HepG2 (cell line): ENCODE data around the gene AGR3. TPM values are rescaled to one million over a fixed set of nuclear protein-coding genes. Genes with fewer than 3 reads are reported as not detected.

ENCODE experiments used
- ATAC-seq: fragments of 200-7000 bp; cut with Tn5 transposase; 3 replicates; pipeline ENCODE4 v1.9.1; 2020; ENCODE audit warnings: mild to moderate bottlenecking, moderate library complexity
- BruUV-seq: library from RNA; stranded (reverse); fragments of 400-500 nt; replicated peaks from 2 replicates; lab custom pipeline; 2021; lab: Mats Ljungman, UMichigan
- CTCF ChIA-PET: fragments of 300-600 bp; formaldehyde crosslinking; extraction: SDS; loops from one replicate; lab custom pipeline; 2021; ENCODE audit warnings: low total read pairs, inconsistent platforms, low intra/inter-chr PET ratio; lab: Yijun Ruan, JAX
- POLR2A ChIA-PET: fragments of 350-600 bp; sonication (Branson Sonifier 250); formaldehyde crosslinking; loops from one replicate; lab custom pipeline; 2020; ENCODE audit warnings: antibody characterized with exemption, inconsistent platforms; lab: Yijun Ruan, JAX
- DNase-seq: peaks from one replicate; pipeline ENCODE4 v3.0.0-alpha.2; 2015; ENCODE audit warnings: low spot score
- FAIRE-seq: peaks from 3 replicates; lab custom pipeline; 2011; peaks lifted over from hg19 to GRCh38; lab: Jason Lieb, UNC
- H2AFZ ChIP-seq: one replicate; pipeline ENCODE4 v1.6.1; 2011; ENCODE audit warnings: low read length, inconsistent platforms
- H3K27ac ChIP-seq: fragments of 300-600 bp; 3 replicates; pipeline ENCODE4 v1.8.0; 2011; ENCODE audit warnings: mixed run types, mild to moderate bottlenecking, mixed read lengths, low read length, inconsistent platforms; ENCODE audit not compliant: insufficient read depth; ENCODE audit errors: extremely low read length
- H3K27me3 ChIP-seq, 2 experiments: fragments of 200-600 bp in 1 of 2; 2 replicates in 1 of 2; 3 replicates in 1 of 2; pipeline versions ENCODE4 v1.6.0 to v1.8.0; 2011; ENCODE audit warnings: low read length in 2 of 2, mild to moderate bottlenecking in 2 of 2, moderate library complexity in 2 of 2, inconsistent platforms in 1 of 2; ENCODE audit not compliant: insufficient read depth in 2 of 2, control insufficient read depth in 1 of 2
- H3K36me3 ChIP-seq, 2 experiments: fragments of 200-600 bp in 1 of 2; replicated peaks in 1 of 2; 2 replicates in 1 of 2; 3 replicates in 1 of 2; pipeline versions ENCODE4 v1.5.1 to v1.8.0; 2011; ENCODE audit warnings: low read length in 2 of 2, inconsistent platforms in 1 of 2; ENCODE audit not compliant: insufficient read depth in 2 of 2, control insufficient read depth in 1 of 2
- H3K4me1 ChIP-seq: 2 replicates; pipeline ENCODE4 v1.5.1; 2012; ENCODE audit warnings: low read length, inconsistent platforms; ENCODE audit not compliant: insufficient read depth
- H3K4me2 ChIP-seq: 2 replicates; pipeline ENCODE4 v1.6.0; 2011; ENCODE audit warnings: low read depth, low read length, inconsistent platforms
- H3K4me3 ChIP-seq, 3 experiments: fragments of 200-600 bp in 1 of 3; sonication (generic), shearing (Covaris generic) in 1 of 3; replicated peaks in 1 of 3; 2 replicates each; pipeline ENCODE4 v1.5.1; 2011 to 2016; ENCODE audit warnings: low read length in 3 of 3, inconsistent platforms in 2 of 3, low read depth in 2 of 3, mild to moderate bottlenecking in 2 of 3, control low read depth in 1 of 3, mixed read lengths in 1 of 3; ENCODE audit not compliant: insufficient read depth in 1 of 3
- H3K79me2 ChIP-seq: one replicate; pipeline ENCODE4 v1.6.1; 2011; ENCODE audit warnings: low read length, inconsistent platforms; ENCODE audit not compliant: insufficient read depth
- H3K9ac ChIP-seq: 2 replicates; pipeline ENCODE4 v1.6.0; 2011; ENCODE audit warnings: mild to moderate bottlenecking, low read depth, low read length, inconsistent platforms; ENCODE audit not compliant: insufficient read depth
- H3K9me3 ChIP-seq: 2 replicates; pipeline ENCODE4 v1.5.1; 2012; ENCODE audit warnings: mild to moderate bottlenecking, low read length
- H4K20me1 ChIP-seq: 2 replicates; pipeline ENCODE4 v1.6.0; 2011; ENCODE audit warnings: inconsistent platforms, mild to moderate bottlenecking, low read length, moderate library complexity; ENCODE audit not compliant: insufficient read depth
- EP300 ChIP-seq, 3 experiments: sonication (generic) in 1 of 3; formaldehyde crosslinking in 1 of 3; IDR thresholded peaks; 2 replicates each; pipeline versions ENCODE4 v1.5.1 to v1.6.1; 2011 to 2020; ENCODE audit warnings: low read depth in 2 of 3, low read length in 2 of 3, borderline replicate concordance in 1 of 3, improper control_type of control experiment in 1 of 3, mild to moderate bottlenecking in 1 of 3, missing genetic modification reagents in 1 of 3, moderate library complexity in 1 of 3
- GATAD1 ChIP-seq: IDR thresholded peaks from 2 replicates; pipeline ENCODE4 v1.6.1; 2016; ENCODE audit warnings: missing genetic modification reagents, missing compliant biosample characterization
- IKZF4 ChIP-seq: sonication (generic); formaldehyde crosslinking; IDR thresholded peaks from 2 replicates; pipeline ENCODE4 v1.5.1; 2020; ENCODE audit warnings: borderline replicate concordance, mild to moderate bottlenecking, low read depth, missing genetic modification reagents; ENCODE audit errors: not compliant biosample characterization
- NFIC ChIP-seq: IDR thresholded peaks from 2 replicates; pipeline ENCODE4 v1.6.1; 2012; ENCODE audit warnings: mild to moderate bottlenecking, low read length, inconsistent platforms
- POLR2AphosphoS2 ChIP-seq: IDR thresholded peaks from 2 replicates; pipeline ENCODE4 v1.6.1; 2011; ENCODE audit warnings: low read depth, low read length, improper control_type of control experiment
- RNF2 ChIP-seq: fragments of 450-650 bp; conservative IDR thresholded peaks from 2 replicates; pipeline ENCODE4 v1.6.1; 2016; ENCODE audit warnings: low read depth
- SAFB2 ChIP-seq: sonication (generic); formaldehyde crosslinking; IDR thresholded peaks from 2 replicates; pipeline ENCODE4 v1.5.1; 2020; ENCODE audit warnings: missing genetic modification reagents, low read depth, mild to moderate bottlenecking, borderline replicate concordance
- SP2 ChIP-seq: sonication (generic); formaldehyde crosslinking; IDR thresholded peaks from 2 replicates; pipeline ENCODE4 v1.5.1; 2020; ENCODE audit warnings: mild to moderate bottlenecking, missing genetic modification reagents
- ZBTB3 ChIP-seq: sonication (generic); formaldehyde crosslinking; IDR thresholded peaks from 2 replicates; pipeline ENCODE4 v1.4.0; 2020; ENCODE audit warnings: low read depth, mild to moderate bottlenecking, moderate library complexity, missing genetic modification reagents, borderline replicate concordance
- ZFP1 ChIP-seq: IDR thresholded peaks from 2 replicates; pipeline ENCODE4 v1.6.1; 2016
- ZFP90 ChIP-seq: sonication (generic); formaldehyde crosslinking; IDR thresholded peaks from 2 replicates; pipeline ENCODE4 v1.8.0; 2022; ENCODE audit warnings: missing genetic modification reagents, mild to moderate bottlenecking, inconsistent platforms, borderline replicate concordance
- ZFYVE20 ChIP-seq: sonication (generic); formaldehyde crosslinking; IDR thresholded peaks from 2 replicates; pipeline ENCODE4 v1.8.0; 2023; ENCODE audit warnings: low read depth, mild to moderate bottlenecking, moderate library complexity, missing genetic modification reagents, borderline replicate concordance
- ZNF180 ChIP-seq: sonication (generic); formaldehyde crosslinking; IDR thresholded peaks from 2 replicates; pipeline ENCODE4 v1.4.0; 2020; ENCODE audit warnings: low read depth, missing genetic modification reagents, borderline replicate concordance
- ZNF230 ChIP-seq: sonication (generic); formaldehyde crosslinking; IDR thresholded peaks from 2 replicates; pipeline ENCODE4 v1.4.0; 2020; ENCODE audit warnings: mild to moderate bottlenecking, missing genetic modification reagents
- ZNF614 ChIP-seq: IDR thresholded peaks from 2 replicates; pipeline ENCODE4 v1.6.1; 2018; ENCODE audit warnings: missing biosample characterization, missing genetic modification reagents, inconsistent platforms, borderline replicate concordance
- ZNF660 ChIP-seq: sonication (generic); formaldehyde crosslinking; IDR thresholded peaks from 2 replicates; pipeline ENCODE4 v1.5.1; 2020; ENCODE audit warnings: mild to moderate bottlenecking, low read depth, missing genetic modification reagents, borderline replicate concordance
- ZNF746 ChIP-seq: sonication (generic); formaldehyde crosslinking; IDR thresholded peaks from 2 replicates; pipeline ENCODE4 v1.8.0; 2022; ENCODE audit warnings: mild to moderate bottlenecking, missing genetic modification reagents
- ZNF790 ChIP-seq: sonication (generic); formaldehyde crosslinking; IDR thresholded peaks from 2 replicates; pipeline ENCODE4 v1.8.0; 2022; ENCODE audit warnings: missing genetic modification reagents, mild to moderate bottlenecking, borderline replicate concordance
- WGBS: methylation state at CpG from one replicate; pipeline ENCODE4 v1.1.6; 2017; ENCODE audit warnings: low lambda C conversion rate; 5-methylcytosine and 5-hydroxymethylcytosine counted together
- in situ Hi-C: cut with HindIII; loops from 2 replicates; pipeline ENCODE4 v1.10.0; 2017; ENCODE audit warnings: low pct_unique_long_range_greater_than_20kb; ENCODE audit not compliant: extremely low pct_ligation_motif_present
- intact Hi-C: fragments of 100-400 bp; cut with micrococcal nuclease; formaldehyde crosslinking; loops from one replicate; pipeline ENCODE4 v1.10.0; 2022; ENCODE audit not compliant: unreplicated experiment
- polyA plus RNA-seq, 8 experiments: library from polyadenylated mRNA; depleted of rRNA in 3 of 8; stranded (reverse) in 7 of 8; unstranded in 1 of 8; fragments of >200 nt; fragmentation: Illumina TruSeq in 4 of 8; extraction: Trizol in 4 of 8; gene quantifications; 2 replicates each; pipeline versions ENCODE4 v1.2.1 to v1.2.3, GENCODE V29; 2011 to 2016; ENCODE audit warnings: low read depth in 4 of 8, missing spikeins in 1 of 8, mixed read lengths in 1 of 8; ENCODE audit not compliant: insufficient read depth in 1 of 8
- total RNA-seq, 5 experiments: library from RNA; depleted of rRNA; stranded (reverse); fragments of >200 nt; fragmentation: Illumina TruSeq; extraction: Trizol; gene quantifications; 2 replicates each; pipeline ENCODE4 v1.2.3, GENCODE V29; 2016; ENCODE audit warnings: low read depth in 1 of 5
- TF ChIP-seq, protein P1 (sequence below): IDR thresholded peaks from 2 replicates; pipeline ENCODE4 v1.6.1; 2012; ENCODE audit warnings: inconsistent platforms
- TF ChIP-seq, protein P2 (sequence below): sonication (generic); formaldehyde crosslinking; IDR thresholded peaks from 2 replicates; pipeline ENCODE4 v1.5.0; 2020; ENCODE audit warnings: missing genetic modification reagents

Gene AGR3
- total and polyA plus RNA-seq, 2 of the 13 experiments (the other 11 are each of a cell fraction or from before 2014, with no cell fraction given) = not detected

- no TSS peak for BruUV-seq
- in situ Hi-C loops (no loop called here), intact Hi-C loops (no loop called here)
- DNase-seq (no peak), ATAC-seq (no peak), FAIRE-seq (no peak)
- no peaks in the 10 kb centered on the region for H3K79me2 ChIP-seq
- no peaks in the 10 kb centered on the region for H3K4me1 ChIP-seq
- 56% methylated on average over 5 of the region's 5 CpGs for WGBS
- 0 out of 5 replicates have a peak, but pooled peaks cover 0 to 3% of the 10 kb centered on the region in 2 experiments for H3K27me3 ChIP-seq
- POLR2A ChIA-PET = no interaction called here
- H3K36me3 ChIP-seq = no peaks in the 10 kb centered on the region
- no peak overlapping the region for H3K4me3 ChIP-seq
- H4K20me1 ChIP-seq = no peaks in the 10 kb centered on the region
- no peaks in the 10 kb centered on the region for H3K9me3 ChIP-seq
- TF ChIP-seq ZNF660 (no peak), ZNF230 (CRISPR knock-in tag) (no peak), ZFYVE20 (CRISPR knock-in tag) (no peak)
- TF ChIP-seq, protein P1, sequence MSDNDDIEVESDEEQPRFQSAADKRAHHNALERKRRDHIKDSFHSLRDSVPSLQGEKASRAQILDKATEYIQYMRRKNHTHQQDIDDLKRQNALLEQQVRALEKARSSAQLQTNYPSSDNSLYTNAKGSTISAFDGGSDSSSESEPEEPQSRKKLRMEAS = no peak
- H3K9ac ChIP-seq = no peak overlapping the region
- H3K27ac ChIP-seq = no peak overlapping the region
- H3K4me2 ChIP-seq = no peak overlapping the region
- no peak overlapping the region for H2AFZ ChIP-seq
- CTCF ChIA-PET = no interaction called here
Measured at GRCh38 chr7:16836481-16836880, 45.3 kb downstream of the AGR3 start.

DNA sequence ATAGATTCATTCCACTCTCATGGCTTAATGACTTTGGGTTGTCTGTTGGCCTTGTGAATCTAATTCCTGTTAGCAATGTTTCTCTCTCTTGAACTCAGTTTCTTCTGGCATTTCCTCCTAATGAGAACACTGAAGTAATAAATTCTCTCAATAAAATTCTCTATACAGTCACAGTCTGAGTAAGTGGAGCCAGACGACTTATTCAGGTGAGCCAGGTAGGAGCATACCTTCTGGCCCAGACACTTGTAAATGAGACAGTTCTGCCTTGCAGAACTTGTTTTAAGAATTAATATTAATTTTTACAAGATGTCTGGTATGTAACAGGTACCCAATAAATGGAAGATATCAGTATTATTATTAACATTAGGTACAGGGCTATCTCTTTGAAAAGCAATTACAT lies 48.4 kb downstream of the AGR3 start:
- Histone ChIP-seq H3K9ac (no peak overlapping the region), H3K4me3 (no peak overlapping the region), H2AFZ (no peak overlapping the region), H3K4me1 (no peaks in the 10 kb centered on the region), H3K9me3 (no peaks in the 10 kb centered on the region), H3K79me2 (no peaks in the 10 kb centered on the region), H3K27ac (no peak overlapping the region), H3K27me3 (0 out of 5 replicates have a peak, but pooled peaks cover 0 to 3% of the 10 kb centered on the region in 2 experiments), H4K20me1 (no peaks in the 10 kb centered on the region), H3K36me3 (no peaks in the 10 kb centered on the region), H3K4me2 (no peak overlapping the region)
- POLR2A ChIA-PET = no interaction called here
- CTCF ChIA-PET = no interaction called here
- in situ Hi-C loops (no loop called here), intact Hi-C loops (no loop called here)
- DNase-seq = no peak
- WGBS = 0% methylated on average over 1 of the region's 1 CpG
- BruUV-seq = no TSS peak
- FAIRE-seq = no peak
- no peak for ATAC-seq
- TF ChIP-seq POLR2AphosphoS2 (no peak), ZNF180 (CRISPR knock-in tag) (no peak), ZNF790 (CRISPR knock-in tag) (no peak), RNF2 (no peak), ZFP90 (CRISPR knock-in tag) (no peak), GATAD1 (CRISPR knock-in tag) (no peak), ZFP1 (CRISPR knock-in tag) (no peak), ZNF746 (CRISPR knock-in tag) (no peak), ZBTB3 (CRISPR knock-in tag) (no peak), SP2 (CRISPR knock-in tag) (no peak), SAFB2 (CRISPR knock-in tag) (no peak), IKZF4 (CRISPR knock-in tag) (no peak), NFIC (no peak), EP300 (IDR thresholded peaks at IDR 0.05; ENCODE audit: low read depth in 2 of 2, low read length in 2 of 2) (no peak), EP300 (CRISPR knock-in tag; IDR thresholded peaks at IDR 0.05; ENCODE audit: borderline replicate concordance) (no peak), ZNF614 (CRISPR knock-in tag) (no peak)
- TF ChIP-seq, protein P2, sequence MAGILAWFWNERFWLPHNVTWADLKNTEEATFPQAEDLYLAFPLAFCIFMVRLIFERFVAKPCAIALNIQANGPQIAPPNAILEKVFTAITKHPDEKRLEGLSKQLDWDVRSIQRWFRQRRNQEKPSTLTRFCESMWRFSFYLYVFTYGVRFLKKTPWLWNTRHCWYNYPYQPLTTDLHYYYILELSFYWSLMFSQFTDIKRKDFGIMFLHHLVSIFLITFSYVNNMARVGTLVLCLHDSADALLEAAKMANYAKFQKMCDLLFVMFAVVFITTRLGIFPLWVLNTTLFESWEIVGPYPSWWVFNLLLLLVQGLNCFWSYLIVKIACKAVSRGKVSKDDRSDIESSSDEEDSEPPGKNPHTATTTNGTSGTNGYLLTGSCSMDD = no peak
